ENCODE data around the gene PTPRN2.
"Not testable (repeated sequence)": the region's sequence is repeated elsewhere in the genome, so short reads cannot be mapped to it uniquely, and the experiment has no call there.

PTPRN2 gene

DNA sequence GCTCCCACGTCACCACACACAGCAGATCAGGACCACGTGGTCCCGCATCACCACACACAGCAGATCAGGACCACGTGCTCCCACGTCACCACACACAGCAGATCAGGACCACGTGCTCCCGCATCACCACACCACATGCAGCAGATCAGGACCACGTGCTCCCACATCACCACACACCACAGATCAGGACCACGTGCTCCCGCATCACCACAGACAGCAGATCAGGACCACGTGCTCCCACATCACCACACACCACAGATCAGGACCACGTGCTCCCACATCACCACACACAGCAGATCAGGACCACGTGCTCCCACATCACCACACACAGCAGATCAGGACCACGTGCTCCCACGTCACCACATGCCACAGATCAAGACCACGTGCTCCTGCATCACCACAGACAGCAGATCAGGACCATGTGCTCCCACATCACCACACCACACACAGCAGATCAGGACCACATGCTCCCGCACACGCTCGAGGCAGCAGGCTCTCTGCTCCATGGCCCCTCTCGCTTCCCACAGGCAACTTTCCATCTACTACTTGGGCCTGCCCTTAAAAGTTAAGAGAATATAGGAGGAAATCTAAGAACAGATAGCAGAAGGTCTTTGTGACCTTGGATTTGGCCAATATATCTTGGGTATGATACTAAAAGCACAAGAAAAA lies 1024.0 kb downstream of the PTPRN2 start:
- CTCF ChIA-PET; DNase-seq (ENCODE audit: extremely low spot score); POLR2A ChIA-PET: not testable (repeated sequence)
- peak; percentile 52 for TF ChIP-seq L3MBTL2 (conservative IDR thresholded peaks at IDR 0.05)

DNA sequence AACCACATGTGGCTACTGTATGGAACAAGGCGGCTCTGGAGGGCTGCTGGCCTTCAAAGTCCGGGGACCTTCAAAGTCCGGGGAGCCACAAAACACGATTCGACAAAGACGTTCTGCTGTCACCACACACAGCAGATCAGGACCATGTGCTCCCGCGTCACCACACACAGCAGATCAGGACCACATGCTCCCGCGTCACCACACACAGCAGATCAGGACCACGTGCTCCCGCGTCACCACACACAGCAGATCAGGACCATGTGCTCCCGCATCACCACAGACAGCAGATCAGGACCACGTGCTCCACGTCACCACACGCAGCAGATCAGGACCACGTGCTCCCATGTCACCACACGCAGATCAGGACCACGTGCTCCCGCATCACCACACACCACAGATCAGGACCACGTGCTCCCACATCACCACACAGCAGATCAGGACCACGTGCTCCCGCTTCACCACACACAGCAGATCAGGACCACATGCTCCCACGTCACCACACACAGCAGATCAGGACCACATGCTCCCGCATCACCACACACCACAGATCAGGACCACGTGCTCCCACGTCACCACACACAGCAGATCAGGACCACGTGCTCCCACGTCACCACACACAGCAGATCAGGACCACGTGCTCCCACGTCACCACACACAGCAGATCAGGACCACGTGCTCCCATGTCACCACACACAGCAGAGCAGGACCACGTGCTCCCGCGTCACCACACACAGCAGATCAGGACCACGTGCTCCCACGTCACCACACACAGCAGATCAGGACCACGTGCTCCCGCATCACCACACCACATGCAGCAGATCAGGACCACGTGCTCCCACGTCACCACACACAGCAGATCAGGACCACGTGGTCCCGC lies 1024.9 kb downstream of the PTPRN2 start:
- DNase-seq (ENCODE audit: extremely low spot score); CTCF ChIA-PET; POLR2A ChIA-PET: not testable (repeated sequence)

DNA sequence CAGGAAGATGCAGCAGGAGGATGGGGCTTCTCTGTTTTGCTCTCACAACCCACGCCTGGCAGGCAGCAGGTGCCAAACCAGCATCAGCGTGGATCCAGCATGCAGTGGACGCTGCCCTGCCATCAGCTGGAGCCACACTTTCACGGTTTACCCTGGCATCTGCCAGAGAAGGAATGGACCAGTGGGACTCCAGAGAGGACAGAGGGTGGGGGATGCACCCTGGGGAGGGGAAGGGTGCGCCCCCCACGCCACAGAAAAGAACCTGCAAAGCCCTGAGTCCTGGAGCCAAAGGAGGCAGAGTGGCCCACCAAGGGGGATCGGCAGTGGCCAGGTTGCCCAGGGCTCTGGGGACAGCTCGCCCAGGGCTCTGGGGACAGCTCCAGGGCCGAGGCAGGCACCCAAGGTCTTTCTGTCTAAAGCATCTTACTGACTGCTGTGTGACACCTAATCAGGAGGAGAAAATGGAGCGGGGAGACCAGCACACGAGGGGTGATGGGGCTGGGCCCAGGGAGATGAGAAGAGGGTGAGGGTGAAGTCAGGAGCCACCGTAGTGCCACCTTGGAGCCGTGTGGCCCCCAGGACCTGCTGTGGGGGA lies 1025.7 kb downstream of the PTPRN2 start:
- no peak for DNase-seq (ENCODE audit: extremely low spot score)
- CTCF ChIA-PET, result no interaction called here
- TF ChIP-seq ELF4 (IDR thresholded peaks at IDR 0.05) (no peak), FOXK2 (IDR thresholded peaks at IDR 0.05) (no peak), SP1 (IDR thresholded peaks at IDR 0.05) (no peak), ARNT (IDR thresholded peaks at IDR 0.05) (no peak), BHLHE40 (IDR thresholded peaks at IDR 0.05; ENCODE audit: borderline replicate concordance) (no peak), SUZ12 (IDR thresholded peaks at IDR 0.05) (no peak), ZNF384 (IDR thresholded peaks at IDR 0.05) (no peak), L3MBTL2 (conservative IDR thresholded peaks at IDR 0.05) (no peak), TARDBP (IDR thresholded peaks at IDR 0.05) (no peak), LEF1 (IDR thresholded peaks at IDR 0.05; ENCODE audit: borderline replicate concordance) (no peak), CTBP1 (IDR thresholded peaks at IDR 0.05; ENCODE audit: borderline replicate concordance) (no peak), NFRKB (IDR thresholded peaks at IDR 0.05) (no peak), FOXM1 (IDR thresholded peaks at IDR 0.05; ENCODE audit: borderline replicate concordance) (no peak), FOXA1 (IDR thresholded peaks at IDR 0.05) (no peak), HDGF (IDR thresholded peaks at IDR 0.05; ENCODE audit: borderline replicate concordance) (no peak)
- TF ChIP-seq, protein P1, sequence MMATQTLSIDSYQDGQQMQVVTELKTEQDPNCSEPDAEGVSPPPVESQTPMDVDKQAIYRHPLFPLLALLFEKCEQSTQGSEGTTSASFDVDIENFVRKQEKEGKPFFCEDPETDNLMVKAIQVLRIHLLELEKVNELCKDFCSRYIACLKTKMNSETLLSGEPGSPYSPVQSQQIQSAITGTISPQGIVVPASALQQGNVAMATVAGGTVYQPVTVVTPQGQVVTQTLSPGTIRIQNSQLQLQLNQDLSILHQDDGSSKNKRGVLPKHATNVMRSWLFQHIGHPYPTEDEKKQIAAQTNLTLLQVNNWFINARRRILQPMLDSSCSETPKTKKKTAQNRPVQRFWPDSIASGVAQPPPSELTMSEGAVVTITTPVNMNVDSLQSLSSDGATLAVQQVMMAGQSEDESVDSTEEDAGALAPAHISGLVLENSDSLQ (IDR thresholded peaks at IDR 0.05), result no peak
- POLR2A ChIA-PET, result no interaction called here

DNA sequence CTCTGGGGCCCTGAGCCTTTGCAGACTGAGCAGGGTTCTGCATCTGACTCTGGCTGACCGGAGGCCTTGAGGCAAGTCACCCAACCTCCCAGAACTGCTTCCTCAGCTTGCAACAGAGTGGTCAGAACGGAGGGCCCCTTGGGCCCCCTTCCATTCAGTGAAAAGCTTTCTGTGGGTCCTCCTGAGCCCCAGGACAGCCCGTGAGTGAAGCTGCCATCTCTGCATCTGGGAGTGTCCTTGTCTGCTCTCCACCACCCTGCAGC lies 1026.2 kb downstream of the PTPRN2 start:
- TF ChIP-seq SP1 (IDR thresholded peaks at IDR 0.05), result no peak
- no peak for TF ChIP-seq CTBP1 (IDR thresholded peaks at IDR 0.05; ENCODE audit: borderline replicate concordance)
- no peak for TF ChIP-seq BHLHE40 (IDR thresholded peaks at IDR 0.05; ENCODE audit: borderline replicate concordance)
- no peak for TF ChIP-seq TARDBP (IDR thresholded peaks at IDR 0.05)
- no peak for TF ChIP-seq ZNF384 (IDR thresholded peaks at IDR 0.05)
- TF ChIP-seq FOXA1 (IDR thresholded peaks at IDR 0.05), result no peak
- TF ChIP-seq, protein P1 (IDR thresholded peaks at IDR 0.05), result no peak
- TF ChIP-seq NFRKB (IDR thresholded peaks at IDR 0.05), result no peak
- no peak for TF ChIP-seq L3MBTL2 (conservative IDR thresholded peaks at IDR 0.05)
- no peak for TF ChIP-seq LEF1 (IDR thresholded peaks at IDR 0.05; ENCODE audit: borderline replicate concordance)
- no peak for TF ChIP-seq ARNT (IDR thresholded peaks at IDR 0.05)
- ChIA-PET CTCF (no interaction called here), POLR2A (no interaction called here)
- DNase-seq (ENCODE audit: extremely low spot score), result no peak

DNA sequence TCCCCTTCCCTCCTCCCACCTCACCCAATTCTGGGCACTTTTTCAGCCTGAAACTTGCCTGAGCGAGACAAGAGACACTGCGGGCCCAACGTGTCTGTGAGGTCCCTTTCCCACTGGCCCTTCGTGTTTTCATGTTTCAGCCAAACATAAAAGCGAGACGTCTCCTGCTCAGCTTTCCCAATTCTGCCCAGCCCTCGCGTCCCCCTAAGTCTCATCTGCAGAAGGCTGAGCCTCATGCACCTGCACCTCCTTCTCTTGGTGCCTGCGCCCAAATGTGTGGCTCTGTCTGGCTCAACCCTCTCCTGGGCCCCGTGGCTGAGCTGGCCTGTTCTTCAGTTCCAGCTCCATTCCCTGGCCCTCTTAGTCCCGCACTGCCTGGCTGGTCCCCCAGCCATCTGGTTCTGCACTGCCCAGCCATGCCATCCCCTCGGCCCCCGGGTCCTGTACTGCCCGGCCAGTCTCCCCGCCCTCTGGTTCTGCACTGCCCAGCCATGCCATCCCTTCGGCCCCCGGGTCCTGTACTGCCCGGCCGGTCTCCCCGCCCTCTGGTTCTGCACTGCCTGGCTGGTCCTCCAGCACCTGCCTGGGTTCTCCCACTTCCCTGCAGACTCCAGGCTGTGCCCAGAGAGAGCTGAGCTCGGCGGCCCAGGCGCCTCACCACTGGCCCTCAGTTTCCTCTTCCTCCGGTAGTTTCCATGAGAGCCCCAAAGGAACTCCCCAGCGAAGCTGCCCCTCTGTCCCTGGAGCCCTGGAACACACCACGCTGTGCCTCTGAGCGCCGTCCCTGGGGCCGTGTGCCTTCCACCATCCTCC lies 1026.7 kb downstream of the PTPRN2 start:
- no peak for DNase-seq (ENCODE audit: extremely low spot score)
- TF ChIP-seq BHLHE40 (IDR thresholded peaks at IDR 0.05; ENCODE audit: borderline replicate concordance) (no peak), SP1 (IDR thresholded peaks at IDR 0.05) (no peak), ZNF384 (IDR thresholded peaks at IDR 0.05) (no peak), FOXA1 (IDR thresholded peaks at IDR 0.05) (no peak), SUZ12 (IDR thresholded peaks at IDR 0.05) (no peak), FOXM1 (IDR thresholded peaks at IDR 0.05; ENCODE audit: borderline replicate concordance) (no peak), ELF4 (IDR thresholded peaks at IDR 0.05) (no peak), ARNT (IDR thresholded peaks at IDR 0.05) (no peak)
- POLR2A ChIA-PET, result no interaction called here
- CTCF ChIA-PET, result no interaction called here

DNA sequence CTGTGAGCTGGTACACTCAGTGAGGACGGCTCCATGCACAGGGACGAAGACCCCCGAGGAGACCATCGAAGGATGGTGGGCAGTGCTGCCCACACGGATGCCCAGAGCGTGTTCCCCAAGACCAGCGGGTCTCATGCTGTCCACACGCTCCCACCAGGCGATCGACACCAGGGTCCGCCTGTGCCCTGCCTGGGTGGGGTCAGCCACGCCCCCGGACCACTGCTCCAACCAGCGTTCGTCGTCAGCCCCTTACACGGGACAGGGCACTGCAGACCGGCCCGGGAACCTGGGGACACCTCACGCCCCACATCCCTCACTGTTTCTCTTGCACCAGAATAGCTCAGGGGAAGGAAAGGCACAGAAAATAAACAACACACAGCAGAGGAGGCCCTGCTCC lies 1027.4 kb downstream of the PTPRN2 start:
- ChIA-PET CTCF (no interaction called here), POLR2A (no interaction called here)
- no peak for TF ChIP-seq FOXM1 (IDR thresholded peaks at IDR 0.05; ENCODE audit: borderline replicate concordance)
- TF ChIP-seq CTBP1 (IDR thresholded peaks at IDR 0.05; ENCODE audit: borderline replicate concordance), result no peak
- no peak for TF ChIP-seq TARDBP (IDR thresholded peaks at IDR 0.05)
- no peak for TF ChIP-seq ELF4 (IDR thresholded peaks at IDR 0.05)
- no peak for TF ChIP-seq NFRKB (IDR thresholded peaks at IDR 0.05)
- no peak for TF ChIP-seq SP1 (IDR thresholded peaks at IDR 0.05)
- no peak for TF ChIP-seq FOXA1 (IDR thresholded peaks at IDR 0.05)
- no peak for TF ChIP-seq BHLHE40 (IDR thresholded peaks at IDR 0.05; ENCODE audit: borderline replicate concordance)
- no peak for TF ChIP-seq L3MBTL2 (conservative IDR thresholded peaks at IDR 0.05)
- TF ChIP-seq, protein P1 (IDR thresholded peaks at IDR 0.05), result no peak
- DNase-seq (ENCODE audit: extremely low spot score), result no peak
